ENCODE measurements around the gene DLL1.

The DLL1 gene

GRCh38 chr6:170288852-170289179, 2.1 kb downstream of the DLL1 start:
- no peak overlapping the region for H2AFZ ChIP-seq (ENCODE audit: low read depth, low read length)
- no peak for TF ChIP-seq CTCF (IDR thresholded peaks at IDR 0.05; ENCODE audit: low read depth, low read length)
- TF ChIP-seq EZH2phosphoT487 (IDR thresholded peaks at IDR 0.05; ENCODE audit: low read depth) = no peak
- H3K4me3 ChIP-seq (ENCODE audit: low read length) = no peak overlapping the region
- no peak overlapping the region for H3K27ac ChIP-seq (ENCODE audit: low read length)
- no peak overlapping the region for H3K4me2 ChIP-seq (ENCODE audit: low read length)
- H3K27me3 ChIP-seq (ENCODE audit: low read depth, low read length) = peaks cover 8% of the 10 kb centered on the region; the same call in 1 of the 2 replicates
- H3K9ac ChIP-seq (ENCODE audit: low read length) = no peak overlapping the region
- no peaks in the 10 kb centered on the region for H3K36me3 ChIP-seq (replicated peaks; ENCODE audit: low read depth, low read length)
- H3K4me1 ChIP-seq (ENCODE audit: low read length) = no peaks in the 10 kb centered on the region
- no peaks in the 10 kb centered on the region for H4K20me1 ChIP-seq (ENCODE audit: insufficient read depth, low read length)
- H3K79me2 ChIP-seq (ENCODE audit: low read length) = no peaks in the 10 kb centered on the region
- H3K9me3 ChIP-seq (ENCODE audit: insufficient read depth, low read length) = no peaks in the 10 kb centered on the region

- H4K20me1 ChIP-seq (ENCODE audit: insufficient read depth, low read length) = no peaks in the 10 kb centered on the region
- H3K79me2 ChIP-seq (ENCODE audit: low read length) = no peaks in the 10 kb centered on the region
- no peak overlapping the region for H3K9ac ChIP-seq (ENCODE audit: low read length)
- no peak overlapping the region for H3K4me3 ChIP-seq (ENCODE audit: low read length)
- TF ChIP-seq CTCF (IDR thresholded peaks at IDR 0.05; ENCODE audit: low read depth, low read length) (no peak), EZH2phosphoT487 (IDR thresholded peaks at IDR 0.05; ENCODE audit: low read depth) (no peak)
- peaks cover 7% of the 10 kb centered on the region; the same call in 1 of the 2 replicates for H3K27me3 ChIP-seq (ENCODE audit: low read depth, low read length)
- no peaks in the 10 kb centered on the region for H3K36me3 ChIP-seq (replicated peaks; ENCODE audit: low read depth, low read length)
- no peaks in the 10 kb centered on the region for H3K4me1 ChIP-seq (ENCODE audit: low read length)
- H3K27ac ChIP-seq (ENCODE audit: low read length) = no peak overlapping the region
- no peaks in the 10 kb centered on the region for H3K9me3 ChIP-seq (ENCODE audit: insufficient read depth, low read length)
- H3K4me2 ChIP-seq (ENCODE audit: low read length) = no peak overlapping the region
- H2AFZ ChIP-seq (ENCODE audit: low read depth, low read length) = no peak overlapping the region
Observed at GRCh38 chr6:170288091-170288631, 2.7 kb downstream of the DLL1 start.

GRCh38 chr6:170287371-170287876, 3.5 kb downstream of the DLL1 start:
- Histone ChIP-seq H4K20me1 (ENCODE audit: insufficient read depth, low read length) (no peaks in the 10 kb centered on the region), H2AFZ (ENCODE audit: low read depth, low read length) (no peak overlapping the region), H3K4me3 (ENCODE audit: low read length) (no peak overlapping the region), H3K4me1 (ENCODE audit: low read length) (no peaks in the 10 kb centered on the region), H3K36me3 (replicated peaks; ENCODE audit: low read depth, low read length) (no peaks in the 10 kb centered on the region), H3K9ac (ENCODE audit: low read length) (no peak overlapping the region), H3K27ac (ENCODE audit: low read length) (no peak overlapping the region), H3K4me2 (ENCODE audit: low read length) (no peak overlapping the region), H3K79me2 (ENCODE audit: low read length) (no peaks in the 10 kb centered on the region), H3K9me3 (ENCODE audit: insufficient read depth, low read length) (no peaks in the 10 kb centered on the region), H3K27me3 (ENCODE audit: low read depth, low read length) (no peaks in the 10 kb centered on the region)
- TF ChIP-seq EZH2phosphoT487 (IDR thresholded peaks at IDR 0.05; ENCODE audit: low read depth) (no peak), CTCF (IDR thresholded peaks at IDR 0.05; ENCODE audit: low read depth, low read length) (no peak)

GRCh38 chr6:170286934-170287265, 4.0 kb downstream of the DLL1 start:
- Histone ChIP-seq H3K27ac (ENCODE audit: low read length) (no peak overlapping the region), H3K9me3 (ENCODE audit: insufficient read depth, low read length) (no peaks in the 10 kb centered on the region), H4K20me1 (ENCODE audit: insufficient read depth, low read length) (no peaks in the 10 kb centered on the region), H3K79me2 (ENCODE audit: low read length) (no peaks in the 10 kb centered on the region), H2AFZ (ENCODE audit: low read depth, low read length) (no peak overlapping the region), H3K9ac (ENCODE audit: low read length) (no peak overlapping the region), H3K4me3 (ENCODE audit: low read length) (no peak overlapping the region), H3K36me3 (replicated peaks; ENCODE audit: low read depth, low read length) (no peaks in the 10 kb centered on the region), H3K27me3 (ENCODE audit: low read depth, low read length) (no peaks in the 10 kb centered on the region), H3K4me2 (ENCODE audit: low read length) (no peak overlapping the region), H3K4me1 (ENCODE audit: low read length) (no peaks in the 10 kb centered on the region)
- no peak for TF ChIP-seq EZH2phosphoT487 (IDR thresholded peaks at IDR 0.05; ENCODE audit: low read depth)
- TF ChIP-seq CTCF (IDR thresholded peaks at IDR 0.05; ENCODE audit: low read depth, low read length) = no peak

Data from OCI-LY3 (cell line).